HG03196 (cell line): ENCODE results near the gene PLLP.
A peak's percentile ranks its signal among the peaks of the same experiment; 100 is the strongest.

Experiments used
- ATAC-seq: cut with Tn5 transposase; IDR thresholded peaks from one replicate; pipeline ENCODE4 v1.9.1; 2021; ENCODE audit not compliant: unreplicated experiment

Gene PLLP

GRCh38 chr16:57257455-57258070 is 26.9 kb downstream of the PLLP start:
- ATAC-seq, result no peak

GRCh38 chr16:57256601-57257395 is 27.7 kb downstream of the PLLP start:
- ATAC-seq, result no peak

GRCh38 chr16:57255686-57256415 is 28.6 kb downstream of the PLLP start:
- no peak for ATAC-seq

- no peak for ATAC-seq
Measured at GRCh38 chr16:57253466-57253865, 31.0 kb downstream of the PLLP start.

GRCh38 chr16:57252148-57252721 is 32.2 kb downstream of the PLLP start:
- ATAC-seq, result no peak

GRCh38 chr16:57251352-57251751 is 33.1 kb downstream of the PLLP start:
- no peak for ATAC-seq

GRCh38 chr16:57245472-57246113 is 38.9 kb downstream of the PLLP start:
- ATAC-seq, result peak; percentile 16

- ATAC-seq, result peak; percentile 96
Measured at GRCh38 chr16:57244767-57245471, 39.6 kb downstream of the PLLP start, which contains the start of gene ARL2BP. TSS of gene ARL2BP (plus strand) at chr16:57245259. CDS start at chr16:57245368, 109 bp downstream.

GRCh38 chr16:57244463-57244766 is 40.1 kb downstream of the PLLP start:
- peak; percentile 27 for ATAC-seq

GRCh38 chr16:57242650-57243049 is 41.8 kb downstream of the PLLP start:
- ATAC-seq, result no peak

GRCh38 chr16:57240851-57241250 is 43.6 kb downstream of the PLLP start:
- no peak for ATAC-seq

- ATAC-seq, result peak; percentile 39
Measured at GRCh38 chr16:57239107-57239506, 45.4 kb downstream of the PLLP start.

- ATAC-seq, result no peak
Measured at GRCh38 chr16:57238682-57239081, 45.8 kb downstream of the PLLP start.

- ATAC-seq, result no peak
Measured at GRCh38 chr16:57236022-57236350, 48.5 kb downstream of the PLLP start.

GRCh38 chr16:57235128-57236021 is 49.1 kb downstream of the PLLP start:
- ATAC-seq, result no peak

GRCh38 chr16:57234707-57235092 is 49.8 kb downstream of the PLLP start:
- no peak for ATAC-seq

- no peak for ATAC-seq
Measured at GRCh38 chr16:57233944-57234706, 50.3 kb downstream of the PLLP start.

GRCh38 chr16:57231821-57232350 is 52.6 kb downstream of the PLLP start:
- ATAC-seq, result no peak

- no peak for ATAC-seq
Measured at GRCh38 chr16:57229079-57229478, 55.4 kb downstream of the PLLP start.
